HPDE6-E6E7 (cell line): ENCODE data around the gene MCF2L2.
A peak's percentile ranks its signal among the peaks of the same experiment; 100 is the strongest.

Experiments used
- DNase-seq: peaks from one replicate; pipeline ENCODE4 v3.0.0; 2011; ENCODE audit warnings: missing footprints; ENCODE audit errors: extremely low spot score

Gene MCF2L2

DNA sequence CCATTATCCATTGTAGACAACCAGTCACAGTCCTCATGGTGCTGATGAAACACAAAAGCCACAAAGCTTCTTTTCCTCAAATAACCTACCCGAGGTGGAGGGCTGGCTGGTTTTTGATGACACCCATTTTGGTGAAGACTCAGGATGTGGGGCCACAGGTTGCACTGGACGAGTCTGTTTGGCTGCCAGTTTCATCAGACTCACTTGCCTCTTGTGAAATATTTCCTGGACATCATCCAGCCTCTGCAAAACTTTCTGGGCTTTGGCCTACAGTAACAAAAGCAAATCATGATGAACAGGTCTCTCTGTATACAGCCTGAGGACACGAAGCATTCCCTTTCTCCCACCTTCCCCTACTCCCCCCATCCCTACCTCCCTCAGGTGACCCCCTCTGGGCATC, 133.2 kb downstream of the MCF2L2 start:
- no peak for DNase-seq

DNA sequence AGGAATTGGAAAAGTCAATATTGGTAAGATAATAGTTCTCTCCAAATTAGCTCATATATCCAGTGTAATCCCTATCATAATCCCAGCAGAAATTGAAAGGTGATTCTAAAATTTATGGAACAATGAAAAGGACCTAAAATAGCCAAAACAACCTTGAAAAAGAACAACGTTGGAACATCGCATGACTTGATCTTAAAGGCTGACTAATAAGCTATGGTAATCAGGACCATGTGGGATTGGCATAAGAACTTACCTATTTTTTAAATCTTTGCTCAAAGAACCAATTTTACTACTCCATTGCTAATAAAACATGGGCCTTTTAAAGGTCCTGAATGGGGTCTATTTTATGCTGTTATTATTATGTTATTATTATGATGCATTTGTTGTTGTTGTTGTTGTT, 134.5 kb downstream of the MCF2L2 start:
- no peak for DNase-seq

- peak; percentile 72 for DNase-seq
Measured at GRCh38 chr3:183291497-183292031, 136.9 kb downstream of the MCF2L2 start.

DNA sequence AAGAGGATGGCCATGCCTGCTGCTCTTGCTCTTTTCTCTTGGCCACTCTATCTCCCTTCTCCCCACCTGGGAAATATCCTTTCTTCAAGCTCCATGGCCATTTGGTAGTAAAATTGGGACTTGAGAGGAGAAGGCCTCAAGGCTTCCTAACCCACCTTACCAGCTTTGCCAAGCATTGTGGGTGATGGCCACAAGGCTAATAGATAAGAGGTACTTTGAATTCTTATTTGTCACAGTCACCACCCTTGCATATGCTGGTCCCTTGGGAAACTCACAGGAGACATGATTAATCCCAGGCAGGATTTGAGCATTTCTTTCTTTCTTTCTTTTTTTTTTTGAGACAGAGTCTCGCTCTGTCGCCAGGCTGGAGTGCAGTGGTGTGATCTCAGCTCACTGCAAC, 138.2 kb downstream of the MCF2L2 start:
- DNase-seq: no peak

GRCh38 chr3:183288117-183288516, 140.3 kb downstream of the MCF2L2 start:
- DNase-seq: no peak

DNA sequence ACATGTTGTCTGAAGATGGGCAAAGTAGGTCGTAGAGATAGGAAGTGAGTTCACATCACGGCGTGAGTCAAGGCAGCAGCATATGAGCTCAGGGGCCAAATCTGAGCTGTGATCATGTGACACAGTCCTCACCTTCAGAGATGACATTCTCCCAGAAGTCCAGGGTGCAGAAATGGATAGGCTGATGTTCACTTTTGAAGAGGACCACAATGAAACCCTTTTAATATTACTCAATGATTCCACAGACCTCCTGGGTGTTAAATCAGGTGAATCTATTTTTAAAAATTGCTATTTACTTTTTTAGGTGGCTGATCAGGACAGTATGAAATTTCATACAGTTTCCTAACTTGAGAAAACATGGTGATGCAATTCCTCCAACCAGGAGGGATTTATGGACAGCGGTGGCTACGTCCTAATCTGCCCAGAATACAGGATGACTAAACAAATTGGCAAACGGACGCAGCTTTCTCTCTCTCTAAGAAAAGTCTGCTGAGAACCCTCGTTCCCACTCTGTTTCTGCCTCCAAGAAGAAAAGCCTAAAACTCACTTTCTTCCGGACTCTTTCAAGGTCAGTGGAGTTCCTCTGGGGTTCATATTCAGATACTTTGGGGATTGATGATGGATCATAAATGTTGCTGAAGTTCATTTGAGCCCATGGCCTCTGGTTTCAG, 141.0 kb downstream of the MCF2L2 start:
- DNase-seq: no peak

GRCh38 chr3:183285828-183286457, 142.5 kb downstream of the MCF2L2 start:
- peak; percentile 98 for DNase-seq

DNA sequence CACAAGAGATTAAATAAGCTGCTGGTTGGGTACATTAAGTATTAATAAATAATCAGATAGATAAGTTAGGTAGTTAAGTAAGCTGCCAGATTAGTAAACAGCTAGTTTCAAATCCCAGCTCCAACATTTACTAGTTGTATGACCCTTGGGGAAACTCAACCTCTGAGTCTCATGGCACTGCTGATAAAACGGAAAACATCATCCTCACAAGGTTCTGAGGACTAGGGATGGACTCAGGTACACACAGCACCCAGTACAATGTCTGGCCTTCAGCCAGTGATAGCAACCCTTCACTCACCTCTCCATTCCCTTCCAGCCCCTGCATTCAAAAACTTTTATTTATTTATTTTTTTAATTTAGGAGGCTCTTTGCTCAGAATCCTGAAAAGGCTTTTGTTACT, 143.1 kb downstream of the MCF2L2 start:
- no peak for DNase-seq

- no peak for DNase-seq
Measured at GRCh38 chr3:183284570-183284969, 143.8 kb downstream of the MCF2L2 start.

DNA sequence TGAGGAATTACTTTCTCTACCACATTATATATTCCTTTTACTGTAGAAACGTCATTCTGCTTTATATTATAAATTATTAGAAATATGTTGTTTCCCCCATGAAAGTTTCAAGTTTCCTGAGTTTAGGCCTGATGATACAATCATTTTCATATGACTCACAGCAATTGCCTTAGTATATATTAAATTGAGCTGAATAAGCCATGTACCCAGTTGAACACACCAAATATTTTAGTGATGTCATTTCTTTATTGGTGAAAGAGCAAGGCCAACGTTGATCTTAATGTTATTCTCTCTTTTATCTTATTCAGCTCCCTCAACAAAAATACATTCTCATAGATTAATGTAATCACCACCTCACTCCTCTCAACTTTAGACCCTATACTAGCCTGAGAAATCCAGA, 144.5 kb downstream of the MCF2L2 start:
- DNase-seq: no peak

- no peak for DNase-seq
Measured at GRCh38 chr3:183281126-183281797, 147.2 kb downstream of the MCF2L2 start.

DNA sequence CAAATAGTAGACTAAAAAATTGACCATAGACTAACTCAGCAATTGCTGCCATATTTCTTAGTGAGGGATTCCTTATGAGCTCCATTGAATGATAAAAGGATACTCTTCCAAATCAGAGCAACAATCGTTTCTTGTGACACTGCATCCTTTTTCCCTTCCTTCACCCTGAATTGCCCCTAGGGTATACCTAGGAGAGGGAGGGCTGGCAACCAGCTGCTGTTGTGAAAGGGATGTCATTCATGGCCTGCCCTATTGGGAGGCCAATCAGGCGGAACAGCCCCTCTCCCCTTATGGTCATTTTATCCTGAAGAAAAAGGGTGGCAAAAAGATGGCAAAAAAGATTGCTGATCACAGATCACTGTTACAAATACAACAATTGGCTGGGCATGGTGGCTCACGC, 149.0 kb downstream of the MCF2L2 start:
- no peak for DNase-seq

DNA sequence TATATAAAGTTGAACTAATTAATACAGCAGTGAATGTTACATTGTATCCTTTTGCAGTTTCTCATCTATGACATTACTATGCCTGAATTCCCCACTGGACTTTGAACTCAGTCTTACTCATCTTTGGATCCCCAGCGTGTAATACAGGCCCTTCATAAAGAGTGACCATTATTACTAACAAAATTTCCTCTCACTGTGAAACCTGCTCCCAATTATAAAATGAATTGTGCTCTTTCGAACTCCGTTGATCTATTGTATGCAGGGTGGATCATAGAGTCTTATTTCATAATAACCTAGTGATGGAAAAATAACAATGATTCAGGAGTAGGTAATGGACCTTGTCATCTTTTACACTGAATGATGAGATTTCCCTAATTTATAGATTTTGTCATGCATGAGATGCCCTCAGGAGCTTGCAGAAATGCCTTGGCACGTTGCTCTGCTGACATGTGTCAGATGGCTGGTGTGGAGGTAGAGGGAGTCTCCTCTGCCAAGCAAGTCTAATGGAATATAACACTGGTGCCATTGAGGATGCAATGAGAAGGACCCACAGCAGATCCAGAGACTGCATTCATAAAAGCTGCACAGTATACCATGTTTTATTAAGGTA, 149.8 kb downstream of the MCF2L2 start:
- DNase-seq: no peak

DNA sequence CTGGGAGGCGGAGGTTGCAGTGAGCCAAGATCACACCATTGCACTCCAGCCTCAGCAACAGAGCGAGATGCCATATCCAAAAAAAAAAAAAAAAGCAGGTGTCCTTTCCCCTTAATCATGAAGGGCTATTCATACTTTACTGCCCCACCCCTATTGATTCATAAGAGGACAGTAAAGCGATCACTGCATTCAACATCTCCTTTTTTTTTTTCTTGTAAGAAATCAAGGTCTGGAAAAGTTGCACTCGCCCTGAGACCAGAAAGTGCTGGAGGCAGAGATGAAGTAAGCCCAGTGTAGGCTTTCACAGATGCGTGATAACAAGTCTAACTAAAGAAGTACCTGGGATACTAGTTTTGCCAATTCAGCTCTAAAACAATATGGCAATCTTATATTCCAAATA, 151.2 kb downstream of the MCF2L2 start:
- no peak for DNase-seq

DNA sequence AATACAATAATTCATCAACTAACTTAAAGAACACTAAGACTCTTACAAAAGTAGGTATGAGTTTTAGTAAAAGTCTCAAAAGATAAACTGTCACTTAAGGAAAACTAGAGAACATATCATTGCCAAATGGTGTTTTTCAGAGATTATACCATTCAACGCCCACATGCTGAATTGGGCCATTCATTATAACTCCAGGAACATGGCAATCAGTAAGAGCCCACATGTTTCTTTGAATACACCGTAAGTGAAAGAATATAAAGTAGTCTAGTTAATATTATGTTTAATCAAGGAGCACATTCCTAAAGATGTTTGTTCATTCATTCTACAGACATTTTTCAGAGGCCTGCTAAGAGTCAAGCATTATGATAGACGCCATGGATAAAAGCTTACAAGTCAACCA, 152.5 kb downstream of the MCF2L2 start:
- DNase-seq: no peak

DNA sequence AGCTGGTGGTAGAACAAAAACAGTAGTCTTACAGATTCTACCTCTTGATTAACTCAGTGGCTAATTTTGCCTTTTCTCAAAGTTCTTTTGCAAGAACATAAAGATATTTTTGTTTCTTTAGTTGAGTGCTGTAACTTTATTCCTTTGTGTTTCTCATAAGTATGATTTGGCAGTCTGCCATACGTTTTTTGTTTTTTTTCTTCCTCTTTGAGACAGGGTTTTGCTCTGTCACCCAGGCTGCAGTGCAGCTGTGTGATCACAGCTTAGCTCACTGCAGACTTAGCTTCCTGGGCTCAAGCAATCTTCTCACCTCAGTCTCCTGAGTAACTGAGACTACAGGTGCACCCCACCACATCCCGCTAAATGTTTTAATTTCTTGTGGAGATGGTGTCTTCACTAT, 153.0 kb downstream of the MCF2L2 start:
- DNase-seq: no peak

DNA sequence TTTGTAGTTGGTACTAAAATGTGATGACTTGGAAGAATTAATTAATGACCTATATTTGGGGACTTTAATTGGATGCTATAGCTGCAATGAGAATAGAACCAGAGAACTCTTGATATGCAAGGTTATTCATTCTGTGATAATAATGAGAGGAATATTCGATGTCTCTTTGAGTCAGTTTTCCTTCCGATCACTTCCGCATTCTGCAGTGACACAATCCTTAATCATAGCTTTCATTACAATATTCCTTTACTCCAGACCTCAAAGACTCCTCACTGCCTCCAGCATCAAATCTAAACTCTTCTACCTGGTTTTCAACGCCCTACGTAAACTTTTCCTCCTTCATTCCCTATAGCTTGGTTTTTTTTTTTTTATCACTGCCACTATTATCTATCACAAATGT, 153.8 kb downstream of the MCF2L2 start:
- DNase-seq: no peak

DNA sequence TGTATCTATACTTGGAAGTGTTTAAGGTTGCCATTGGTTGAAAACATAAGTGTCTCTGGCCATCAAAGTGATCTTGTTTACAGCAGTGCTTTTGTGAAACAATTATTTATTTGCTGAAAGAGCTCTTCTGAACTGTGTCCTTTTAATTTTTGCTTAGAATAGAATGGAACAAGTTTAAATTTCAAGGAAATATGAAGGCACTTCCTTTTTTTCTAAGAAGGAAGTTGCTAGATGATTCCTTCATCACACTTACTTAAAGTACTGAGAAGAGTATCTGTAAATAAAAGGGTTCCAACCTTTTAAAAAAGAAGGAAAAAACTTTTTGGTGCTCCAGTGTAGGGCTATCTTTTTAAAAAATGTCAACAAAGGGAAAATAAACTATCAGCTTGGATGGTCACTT, 155.6 kb downstream of the MCF2L2 start:
- DNase-seq: no peak

GRCh38 chr3:183272142-183272541, 156.3 kb downstream of the MCF2L2 start:
- DNase-seq: no peak

DNA sequence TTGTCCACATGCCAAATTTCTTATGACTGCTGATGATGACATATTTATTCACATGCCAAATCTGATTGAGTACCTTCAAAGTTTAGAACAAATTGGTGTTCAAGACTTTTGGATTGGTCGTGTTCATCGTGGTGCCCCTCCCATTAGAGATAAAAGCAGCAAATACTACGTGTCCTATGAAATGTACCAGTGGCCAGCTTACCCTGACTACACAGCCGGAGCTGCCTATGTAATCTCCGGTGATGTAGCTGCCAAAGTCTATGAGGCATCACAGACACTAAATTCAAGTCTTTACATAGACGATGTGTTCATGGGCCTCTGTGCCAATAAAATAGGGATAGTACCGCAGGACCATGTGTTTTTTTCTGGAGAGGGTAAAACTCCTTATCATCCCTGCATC, 158.1 kb downstream of the MCF2L2 start:
- no peak for DNase-seq

DNA sequence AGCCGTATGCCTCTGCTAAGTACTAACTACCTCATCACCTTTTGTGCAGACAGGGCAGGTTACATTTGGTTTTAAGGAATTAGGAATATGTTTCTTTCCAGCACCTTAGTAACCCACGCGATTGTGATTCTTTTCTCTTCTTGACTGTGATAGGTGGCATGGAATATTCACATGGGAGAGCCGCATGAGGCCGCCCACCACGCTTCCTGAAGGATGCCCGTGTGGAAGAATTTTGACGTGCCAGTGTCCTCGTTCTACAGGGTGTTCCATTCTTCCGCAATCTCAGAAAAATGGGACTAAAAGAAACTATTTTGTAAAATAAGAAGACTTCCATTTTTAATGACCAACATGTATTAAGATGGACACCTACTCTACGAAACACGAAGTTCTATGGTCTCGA, 159.1 kb downstream of the MCF2L2 start:
- no peak for DNase-seq

DNA sequence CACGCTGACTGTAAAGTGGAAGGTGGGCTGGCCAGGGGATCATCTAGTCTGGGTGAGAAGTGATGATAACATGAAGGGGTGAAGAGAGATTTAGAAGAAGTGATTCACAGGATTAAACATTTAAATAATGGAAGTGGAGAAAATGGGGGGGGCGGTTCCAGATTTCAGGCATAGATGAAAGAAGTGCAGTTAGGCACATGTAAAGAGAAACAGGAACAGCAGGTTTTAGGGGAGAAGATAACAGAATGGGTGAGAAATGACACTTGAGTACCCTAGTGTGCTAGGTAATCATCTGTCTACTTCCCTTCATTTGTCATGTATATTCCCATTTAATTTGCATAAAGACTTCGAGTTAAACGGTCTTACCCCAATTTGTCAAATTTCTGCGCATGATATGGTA, 160.1 kb downstream of the MCF2L2 start:
- no peak for DNase-seq

DNA sequence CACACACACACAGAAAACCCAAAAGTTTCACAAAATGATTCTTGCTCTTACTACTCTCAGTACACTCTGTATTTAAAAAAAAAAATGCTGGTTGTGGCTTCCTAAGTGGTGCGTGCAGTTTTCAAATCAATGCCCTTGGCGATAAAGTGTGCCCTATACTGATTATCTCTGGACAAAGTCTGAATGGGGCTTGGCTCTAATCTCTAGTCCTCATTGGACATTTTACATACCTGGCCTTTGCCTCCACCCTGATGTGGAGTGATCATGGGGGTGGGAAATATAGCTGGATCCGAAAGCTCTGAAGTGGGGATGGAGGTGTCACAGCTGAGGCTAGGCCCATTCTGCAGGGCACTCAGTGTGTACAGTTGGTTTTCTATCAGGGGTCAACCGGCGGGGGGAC, 161.3 kb downstream of the MCF2L2 start:
- no peak for DNase-seq
